Testis (tissue), 3 donors: Measurements from ENCODE around the gene SH3TC1. TPM values are rescaled to one million over a fixed set of nuclear protein-coding genes. Genes with fewer than 3 reads are reported as not detected.

Source experiments
- DNase-seq: peaks from one replicate; pipeline ENCODE4 v3.0.0-alpha.2; 2019
- H3K27ac ChIP-seq, 2 donors: fragments of 200-600 bp; sonication (generic); one replicate each; pipeline ENCODE4 v1.5.1; 2019
- H3K27me3 ChIP-seq: fragments of 200-600 bp; sonication (generic); one replicate; pipeline ENCODE4 v1.5.1; 2019
- H3K36me3 ChIP-seq: fragments of 200-600 bp; sonication (generic); one replicate; pipeline ENCODE4 v1.5.1; 2017; ENCODE audit warnings: low read depth; ENCODE audit errors: missing control alignments
- H3K4me1 ChIP-seq: fragments of 200-600 bp; sonication (generic); one replicate; pipeline ENCODE4 v1.5.1; 2019
- H3K4me3 ChIP-seq, 2 donors: fragments of 200-600 bp; sonication (generic); one replicate each; pipeline ENCODE4 v1.5.1; 2017 to 2019
- H3K9me3 ChIP-seq: fragments of 200-600 bp; sonication (generic); one replicate; pipeline ENCODE4 v1.5.1; 2017
- POLR2A ChIP-seq: fragments of 450-650 bp; IDR thresholded peaks from one replicate; pipeline ENCODE4 v1.6.1; 2017; ENCODE audit warnings: antibody characterized with exemption, mild to moderate bottlenecking, moderate library complexity
- WGBS, 2 donors: methylation state at CpG; one replicate each; pipeline ENCODE4 v1.1.5; 2018; 5-methylcytosine and 5-hydroxymethylcytosine counted together
- intact Hi-C: fragments of 100-400 bp; cut with DNase I; formaldehyde crosslinking; loops from one replicate; pipeline ENCODE4 v1.15.1; 2023; ENCODE audit warnings: low total_unique reads
- polyA plus RNA-seq: library from polyadenylated mRNA; stranded (reverse); fragments of 350-450 nt; fragmentation: Illumina TruSeq; extraction: RNeasy Lipid Tissue Mini Kit (QIAGEN cat#74804); gene quantifications from one replicate; pipeline ENCODE4 v1.2.3, GENCODE V29; 2014; ENCODE audit warnings: low read depth, low replicate concordance; ENCODE audit not compliant: insufficient read depth
- total RNA-seq, 2 donors: library from RNA; depleted of rRNA; stranded (reverse); fragments of >200 nt; gene quantifications; one replicate each; pipeline ENCODE4 v1.2.3, GENCODE V29; 2016
- TF ChIP-seq, protein P1 (sequence below), 3 experiments: fragments of 450-650 bp in 2 of 3; fragments of 200-600 bp in 1 of 3; sonication (generic) in 1 of 3; IDR thresholded peaks; one replicate each; pipeline ENCODE4 v1.5.1; 2016 to 2019; ENCODE audit warnings: antibody characterized with exemption in 3 of 3, mild to moderate bottlenecking in 2 of 3, moderate library complexity in 1 of 3

SH3TC1 gene
- total and polyA plus RNA-seq, 3 donors from 2014 or later, result 3.2 to 12.6 (median 4.0) TPM

DNA sequence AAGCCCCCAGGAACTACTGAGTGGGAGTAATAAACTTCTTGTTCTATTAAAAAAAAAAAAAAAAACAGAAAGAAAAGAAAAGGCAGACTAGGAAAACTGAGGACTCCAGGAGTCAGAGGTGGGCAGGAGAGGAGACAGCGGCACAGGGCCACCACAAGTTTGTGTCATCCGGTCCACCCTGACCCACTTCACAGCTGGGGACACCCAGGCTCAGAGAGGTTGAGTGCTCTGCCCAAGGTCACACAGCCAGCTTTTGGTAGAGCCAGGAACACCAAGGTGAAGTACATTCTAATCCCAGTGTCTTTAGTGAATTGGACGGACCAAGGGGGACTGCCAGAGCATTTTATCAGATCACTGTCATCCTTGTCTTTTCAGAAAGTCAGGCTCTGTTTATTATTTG, 24.1 kb upstream of the SH3TC1 start:
- Histone ChIP-seq H3K4me3 (no peak overlapping the region), H3K36me3 (no peaks in the 10 kb centered on the region), H3K4me1 (no peaks in the 10 kb centered on the region), H3K27me3 (no peaks in the 10 kb centered on the region), H3K27ac (no peak overlapping the region), H3K9me3 (no peaks in the 10 kb centered on the region)
- 77 to 87% methylated on average over 3 of the region's 3 CpGs for WGBS, 2 donors
- TF ChIP-seq, protein P1, sequence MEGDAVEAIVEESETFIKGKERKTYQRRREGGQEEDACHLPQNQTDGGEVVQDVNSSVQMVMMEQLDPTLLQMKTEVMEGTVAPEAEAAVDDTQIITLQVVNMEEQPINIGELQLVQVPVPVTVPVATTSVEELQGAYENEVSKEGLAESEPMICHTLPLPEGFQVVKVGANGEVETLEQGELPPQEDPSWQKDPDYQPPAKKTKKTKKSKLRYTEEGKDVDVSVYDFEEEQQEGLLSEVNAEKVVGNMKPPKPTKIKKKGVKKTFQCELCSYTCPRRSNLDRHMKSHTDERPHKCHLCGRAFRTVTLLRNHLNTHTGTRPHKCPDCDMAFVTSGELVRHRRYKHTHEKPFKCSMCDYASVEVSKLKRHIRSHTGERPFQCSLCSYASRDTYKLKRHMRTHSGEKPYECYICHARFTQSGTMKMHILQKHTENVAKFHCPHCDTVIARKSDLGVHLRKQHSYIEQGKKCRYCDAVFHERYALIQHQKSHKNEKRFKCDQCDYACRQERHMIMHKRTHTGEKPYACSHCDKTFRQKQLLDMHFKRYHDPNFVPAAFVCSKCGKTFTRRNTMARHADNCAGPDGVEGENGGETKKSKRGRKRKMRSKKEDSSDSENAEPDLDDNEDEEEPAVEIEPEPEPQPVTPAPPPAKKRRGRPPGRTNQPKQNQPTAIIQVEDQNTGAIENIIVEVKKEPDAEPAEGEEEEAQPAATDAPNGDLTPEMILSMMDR (IDR thresholded peaks at IDR 0.05), result no peak
- TF ChIP-seq POLR2A, result no peak
- intact Hi-C loops, result no loop called here
- no peak for DNase-seq

DNA sequence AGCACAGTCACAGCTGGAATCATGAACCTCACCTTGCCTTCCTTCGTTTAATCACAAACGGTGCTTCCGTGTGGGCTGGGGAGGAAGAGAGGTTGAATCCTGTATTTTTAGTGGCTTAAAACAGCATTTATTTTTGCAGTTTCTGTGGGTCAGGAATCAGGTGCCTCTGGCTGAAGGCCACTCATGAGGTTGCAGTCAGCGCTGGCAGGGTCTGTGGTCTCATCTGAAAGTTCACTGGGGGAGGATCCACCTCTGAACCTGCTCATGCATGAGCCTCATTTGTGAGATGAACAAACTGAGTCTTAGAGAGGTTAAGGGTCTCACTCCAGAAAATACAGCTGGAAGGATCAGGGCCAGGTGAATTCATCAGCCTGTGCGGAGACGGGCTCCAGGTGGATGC, 23.4 kb upstream of the SH3TC1 start:
- WGBS, 2 donors, result 84 to 89% methylated on average over 6 of the region's 6 CpGs
- Histone ChIP-seq H3K9me3 (no peaks in the 10 kb centered on the region), H3K27me3 (no peaks in the 10 kb centered on the region), H3K4me1 (no peaks in the 10 kb centered on the region), H3K27ac (no peak overlapping the region), H3K36me3 (no peaks in the 10 kb centered on the region), H3K4me3 (no peak overlapping the region)
- DNase-seq, result no peak
- intact Hi-C loops, result no loop called here
- TF ChIP-seq POLR2A, result no peak
- TF ChIP-seq, protein P1 (IDR thresholded peaks at IDR 0.05), result no peak

DNA sequence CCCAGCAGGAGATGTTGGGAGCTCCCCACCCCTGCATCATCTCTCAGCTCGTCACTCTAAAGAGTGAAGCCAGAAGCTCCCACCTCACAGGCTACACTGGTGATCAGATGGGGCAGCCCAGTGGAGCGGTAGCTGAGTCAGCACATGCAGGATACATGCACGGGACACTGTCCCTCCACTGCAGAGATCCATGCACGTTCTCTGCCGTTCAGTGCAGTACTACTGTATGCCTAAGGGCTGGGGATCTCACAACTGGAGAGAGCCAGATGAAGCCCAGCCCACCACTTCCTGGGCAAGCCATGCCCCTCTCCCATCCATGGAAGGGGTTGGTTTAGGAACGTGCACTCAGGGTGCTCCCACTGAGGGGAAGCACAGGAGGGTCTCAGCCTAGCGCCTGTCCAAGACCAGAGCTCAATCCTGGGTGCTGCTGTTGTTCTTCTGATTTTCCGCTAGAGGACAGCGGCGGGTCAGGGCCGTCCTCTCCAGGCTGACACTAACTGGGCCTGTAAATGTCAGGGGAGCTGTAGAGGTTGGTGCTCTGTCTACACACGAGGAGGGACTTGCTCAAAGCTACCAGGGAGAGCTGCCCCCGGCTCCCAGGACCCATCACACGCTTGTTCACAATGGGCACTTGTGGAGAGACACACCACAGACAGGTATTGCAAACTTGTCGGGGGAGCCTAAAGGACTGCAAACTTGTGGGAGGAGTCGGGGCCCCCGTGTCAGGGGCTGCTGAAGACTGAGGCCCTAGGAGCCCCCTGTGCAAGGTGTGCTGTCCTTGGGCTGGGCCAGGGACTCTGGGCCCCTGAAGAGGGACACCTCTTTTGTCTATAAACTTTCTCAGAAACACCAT, 22.3 kb upstream of the SH3TC1 start:
- WGBS, 2 donors, result 54 to 64% methylated on average over 12 to 17 of the region's 17 CpGs
- TF ChIP-seq, protein P1 (IDR thresholded peaks at IDR 0.05), result peak; percentile 61 to 72 (median 68)
- no peak for TF ChIP-seq POLR2A
- Histone ChIP-seq H3K9me3 (no peaks in the 10 kb centered on the region), H3K27ac (no peak overlapping the region), H3K36me3 (no peaks in the 10 kb centered on the region), H3K4me3 (no peak overlapping the region), H3K4me1 (no peaks in the 10 kb centered on the region), H3K27me3 (no peaks in the 10 kb centered on the region)
- peak; percentile 58 for DNase-seq
- intact Hi-C loops, result no loop called here

DNA sequence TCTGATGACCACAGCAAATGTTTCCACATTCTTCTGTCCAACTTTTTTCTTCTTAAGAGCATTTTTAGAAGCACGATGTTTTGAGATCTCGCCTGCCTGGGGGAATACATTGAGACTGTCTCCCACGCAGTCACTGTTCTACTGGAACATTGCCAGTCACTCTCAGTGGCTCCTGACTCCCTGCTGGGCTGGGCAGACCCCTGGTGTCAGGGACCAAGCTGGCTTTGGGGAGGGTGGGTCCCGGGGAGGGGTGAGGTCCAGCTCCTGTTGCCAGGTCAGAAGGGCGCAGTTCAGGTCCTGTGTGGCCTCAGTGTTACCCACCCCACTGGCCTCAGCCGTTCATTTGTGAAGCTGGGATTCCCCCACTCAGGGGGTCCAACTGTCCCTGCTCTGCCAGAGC, 21.5 kb upstream of the SH3TC1 start:
- no peaks in the 10 kb centered on the region for H3K36me3 ChIP-seq
- intact Hi-C loops, result no loop called here
- no peak overlapping the region for H3K27ac ChIP-seq
- H3K4me3 ChIP-seq, result no peak overlapping the region
- no peak for DNase-seq
- H3K9me3 ChIP-seq, result no peaks in the 10 kb centered on the region
- TF ChIP-seq, protein P1 (IDR thresholded peaks at IDR 0.05), result no peak
- no peak for TF ChIP-seq POLR2A
- 62 to 65% methylated on average over 4 to 6 of the region's 6 CpGs for WGBS, 2 donors
- H3K4me1 ChIP-seq, result no peaks in the 10 kb centered on the region
- H3K27me3 ChIP-seq, result no peaks in the 10 kb centered on the region

DNA sequence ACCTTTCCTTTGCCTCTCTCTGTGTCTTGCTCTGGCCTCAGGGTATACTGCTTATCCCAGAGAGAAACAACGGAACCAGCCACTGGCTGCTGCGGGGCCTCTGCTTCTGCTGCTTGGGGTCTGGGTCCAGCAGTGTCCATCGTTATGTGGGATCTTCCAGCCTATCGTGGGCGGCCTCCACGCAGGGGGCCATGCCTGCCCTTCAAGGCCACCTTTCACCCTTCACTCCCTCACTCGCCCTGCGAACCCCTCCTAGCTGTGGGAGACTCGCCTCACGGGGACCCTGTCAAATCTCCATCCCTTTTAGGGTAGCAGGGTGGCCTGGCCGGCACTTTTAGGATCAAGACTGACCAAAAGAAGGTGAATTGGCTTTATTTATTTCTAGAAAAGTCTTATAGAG, 21.1 kb upstream of the SH3TC1 start:
- Histone ChIP-seq H3K4me1 (no peaks in the 10 kb centered on the region), H3K36me3 (no peaks in the 10 kb centered on the region), H3K4me3 (no peak overlapping the region), H3K9me3 (no peaks in the 10 kb centered on the region), H3K27ac (no peak overlapping the region), H3K27me3 (no peaks in the 10 kb centered on the region)
- WGBS, 2 donors, result 78 to 89% methylated on average over 11 of the region's 11 CpGs
- TF ChIP-seq, protein P1 (IDR thresholded peaks at IDR 0.05), result no peak
- TF ChIP-seq POLR2A, result no peak
- DNase-seq, result no peak
- intact Hi-C loops, result no loop called here
